HUES6 (cell line): ENCODE results near the gene HSD17B11.
"Not testable (repeated sequence)": the region's sequence is repeated elsewhere in the genome, so short reads cannot be mapped to it uniquely, and the experiment has no call there.

Experiments
- H3K27ac ChIP-seq: 2 replicates; pipeline ENCODE4 v1.7.0; 2013; ENCODE audit warnings: low read depth, mild to moderate bottlenecking, low read length, inconsistent platforms
- H3K27me3 ChIP-seq: 2 replicates; pipeline ENCODE4 v1.6.1; 2013; ENCODE audit warnings: low read length; ENCODE audit not compliant: control insufficient read depth, insufficient read depth
- H3K36me3 ChIP-seq: 2 replicates; pipeline ENCODE4 v1.6.1; 2013; ENCODE audit warnings: low read length; ENCODE audit not compliant: control insufficient read depth, insufficient read depth
- H3K4me1 ChIP-seq: 2 replicates; pipeline ENCODE4 v1.6.1; 2013; ENCODE audit warnings: low read length; ENCODE audit not compliant: control insufficient read depth, insufficient read depth
- H3K4me3 ChIP-seq: 2 replicates; pipeline ENCODE4 v1.5.1; 2013; ENCODE audit warnings: low read depth, low read length
- H3K9ac ChIP-seq: one replicate; pipeline ENCODE4 v1.6.1; 2013; ENCODE audit warnings: mild to moderate bottlenecking, low read length
- H3K9me3 ChIP-seq: 2 replicates; pipeline ENCODE4 v1.6.1; 2013; ENCODE audit warnings: low read depth, low read length; ENCODE audit not compliant: control insufficient read depth, insufficient read depth

HSD17B11 gene

GRCh38 chr4:87305562-87305961, 85.4 kb downstream of the HSD17B11 start:
- Histone ChIP-seq H3K4me3 (no peak overlapping the region), H3K4me1 (no peaks in the 10 kb centered on the region), H3K36me3 (no peaks in the 10 kb centered on the region), H3K27me3 (no peaks in the 10 kb centered on the region), H3K9me3 (no peaks in the 10 kb centered on the region), H3K9ac (no peak overlapping the region), H3K27ac (no peak overlapping the region)

GRCh38 chr4:87304745-87305432, 86.1 kb downstream of the HSD17B11 start:
- H3K27ac ChIP-seq = no peak overlapping the region
- H3K4me1 ChIP-seq = no peaks in the 10 kb centered on the region
- H3K27me3 ChIP-seq = no peaks in the 10 kb centered on the region
- H3K9ac ChIP-seq = no peak overlapping the region
- no peaks in the 10 kb centered on the region for H3K9me3 ChIP-seq
- no peaks in the 10 kb centered on the region for H3K36me3 ChIP-seq
- no peak overlapping the region for H3K4me3 ChIP-seq

DNA sequence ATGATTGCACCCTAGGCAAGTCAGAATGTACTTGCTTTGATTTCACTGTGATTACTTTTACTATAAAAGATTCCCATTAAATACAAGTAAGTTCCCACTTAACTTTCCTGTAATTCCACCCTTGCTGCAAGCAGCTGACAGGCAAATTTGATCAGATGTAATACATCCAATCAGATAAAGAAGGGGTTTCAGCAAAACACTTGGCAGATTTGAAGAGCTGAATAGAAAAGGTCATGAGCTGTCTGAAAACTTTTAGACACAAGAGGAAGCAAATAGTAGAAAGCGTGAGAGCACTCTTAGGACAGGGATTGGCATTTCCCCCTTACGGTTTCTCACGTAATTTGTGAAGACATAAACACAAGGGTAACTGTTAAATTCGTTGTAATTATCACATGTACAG, 91.1 kb downstream of the HSD17B11 start:
- H3K4me3 ChIP-seq = no peak overlapping the region
- no peaks in the 10 kb centered on the region for H3K9me3 ChIP-seq
- H3K27ac ChIP-seq = no peak overlapping the region
- no peaks in the 10 kb centered on the region for H3K27me3 ChIP-seq
- no peaks in the 10 kb centered on the region for H3K4me1 ChIP-seq
- no peak overlapping the region for H3K9ac ChIP-seq
- H3K36me3 ChIP-seq = no peaks in the 10 kb centered on the region

DNA sequence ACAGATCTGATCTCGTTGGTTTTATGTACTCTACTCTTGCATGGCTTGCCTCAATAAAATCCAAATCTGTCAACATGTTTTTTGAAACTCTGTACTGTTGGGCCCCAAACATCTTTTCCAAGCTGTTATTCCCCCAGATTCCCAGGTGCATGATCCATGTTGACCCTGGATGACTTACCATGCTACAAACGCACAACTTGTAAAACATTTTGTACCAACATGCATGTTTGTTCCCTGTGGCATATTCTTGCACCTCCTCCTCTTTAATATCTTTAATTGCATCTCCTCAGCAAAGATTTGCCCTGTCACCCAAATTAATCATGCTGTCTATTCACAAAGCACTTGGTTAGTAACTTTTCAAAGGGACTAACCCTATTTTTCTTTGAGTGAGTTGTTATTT, 92.6 kb downstream of the HSD17B11 start:
- Histone ChIP-seq H3K4me3 (no peak overlapping the region), H3K27me3 (no peaks in the 10 kb centered on the region), H3K4me1 (no peaks in the 10 kb centered on the region), H3K9me3 (peaks cover 7% of the 10 kb centered on the region), H3K27ac (no peak overlapping the region), H3K9ac (no peak overlapping the region), H3K36me3 (no peaks in the 10 kb centered on the region)

- not testable (repeated sequence) for H3K36me3 ChIP-seq, H3K4me1 ChIP-seq, H3K4me3 ChIP-seq, H3K27ac ChIP-seq, H3K9ac ChIP-seq, H3K27me3 ChIP-seq
- peaks cover 10% of the 10 kb centered on the region for H3K9me3 ChIP-seq
Observed at GRCh38 chr4:87294911-87295310, 96.1 kb downstream of the HSD17B11 start.

DNA sequence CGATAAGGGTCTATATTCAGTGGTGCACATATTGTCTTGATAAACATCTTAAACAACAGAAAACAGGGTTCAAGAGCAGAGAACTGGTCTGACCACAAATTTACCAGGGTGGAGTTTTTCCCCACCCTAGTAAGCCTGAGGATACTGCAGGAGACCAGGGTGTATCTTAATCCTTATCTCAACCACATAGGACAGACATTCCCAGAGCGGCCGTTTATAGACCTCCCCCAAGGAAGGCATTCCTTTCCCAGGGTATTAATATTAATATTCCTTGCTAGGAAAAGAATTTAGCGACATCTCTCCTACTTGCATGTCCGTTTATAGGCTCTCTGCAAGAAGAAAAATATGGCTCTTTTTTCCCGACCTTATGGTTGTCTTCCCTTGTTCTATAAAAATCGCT, 97.1 kb downstream of the HSD17B11 start:
- not testable (repeated sequence) for H3K9ac ChIP-seq, H3K36me3 ChIP-seq, H3K4me3 ChIP-seq, H3K4me1 ChIP-seq, H3K27ac ChIP-seq, H3K27me3 ChIP-seq
- H3K9me3 ChIP-seq = peaks cover 10% of the 10 kb centered on the region

DNA sequence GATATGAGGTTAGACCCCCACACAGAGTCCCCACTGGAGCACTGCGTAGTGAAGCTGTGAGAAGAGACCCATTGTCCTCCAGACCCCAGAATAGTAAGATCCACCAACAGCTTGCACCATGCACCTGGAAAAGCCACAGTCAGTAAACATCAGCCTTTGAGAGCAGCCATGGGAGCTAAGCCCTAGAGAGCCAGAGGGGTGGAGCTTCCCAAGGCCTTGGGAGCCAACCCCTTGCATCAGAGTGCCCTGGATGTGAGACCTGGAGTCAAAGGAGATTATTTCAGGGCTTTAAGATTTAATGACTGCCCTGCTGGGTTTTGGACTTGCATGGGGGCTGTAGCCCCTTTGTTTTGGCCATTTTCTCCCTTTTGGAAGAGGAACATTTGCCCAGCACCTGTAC, 104.0 kb downstream of the HSD17B11 start:
- Histone ChIP-seq H3K9ac (no peak overlapping the region), H3K27me3 (no peaks in the 10 kb centered on the region), H3K4me3 (no peak overlapping the region), H3K36me3 (no peaks in the 10 kb centered on the region), H3K9me3 (peaks cover 42% of the 10 kb centered on the region), H3K27ac (no peak overlapping the region), H3K4me1 (no peaks in the 10 kb centered on the region)
